Measurements from ENCODE around the gene MILR1.
"Not testable (repeated sequence)": the region's sequence is repeated elsewhere in the genome, so short reads cannot be mapped to it uniquely, and the experiment has no call there.

The MILR1 gene

GRCh38 chr17:64472564-64472963 is 23.6 kb downstream of the MILR1 start:
- no peak for DNase-seq

DNA sequence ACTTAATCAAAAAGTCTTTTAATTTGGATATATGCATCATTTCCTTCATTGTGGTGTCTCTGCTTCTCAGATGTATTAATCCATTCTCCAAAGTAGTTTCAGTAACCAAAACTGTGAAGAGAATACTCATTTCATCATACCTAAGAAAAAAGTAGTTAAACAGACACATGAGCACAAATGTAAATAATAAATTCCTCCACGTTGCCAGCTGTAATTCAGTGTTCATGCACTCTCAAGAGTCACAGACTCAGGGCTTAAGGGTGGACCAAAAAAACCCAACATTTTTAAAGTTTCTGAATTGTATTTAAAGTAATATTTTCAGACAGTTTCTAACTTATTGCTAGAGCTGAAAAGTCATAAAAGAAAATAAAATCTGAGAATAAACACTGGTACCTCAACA is 28.9 kb downstream of the MILR1 start:
- no peak for DNase-seq

DNA sequence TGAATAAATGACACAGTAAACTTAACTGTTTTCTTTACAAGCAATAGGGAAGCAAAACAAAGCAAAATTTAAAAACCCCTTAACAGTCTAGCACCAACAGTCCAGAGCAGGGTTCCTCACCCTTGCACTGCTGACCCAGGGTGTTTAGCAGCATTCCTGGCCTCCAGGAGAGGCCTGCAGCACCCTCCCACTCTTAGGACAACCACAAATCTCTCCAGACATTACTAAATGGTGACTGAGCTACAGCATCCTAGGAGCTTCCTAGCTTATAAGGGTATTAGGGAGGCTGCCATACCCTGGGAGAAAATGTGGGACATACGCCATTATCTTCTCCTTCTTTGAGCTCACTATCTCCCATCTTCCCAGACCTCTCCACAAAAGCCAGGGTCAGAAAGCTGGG is 32.0 kb downstream of the MILR1 start:
- DNase-seq: no peak

- no peak for DNase-seq
Observed at GRCh38 chr17:64484380-64484779, 35.5 kb downstream of the MILR1 start.

DNA sequence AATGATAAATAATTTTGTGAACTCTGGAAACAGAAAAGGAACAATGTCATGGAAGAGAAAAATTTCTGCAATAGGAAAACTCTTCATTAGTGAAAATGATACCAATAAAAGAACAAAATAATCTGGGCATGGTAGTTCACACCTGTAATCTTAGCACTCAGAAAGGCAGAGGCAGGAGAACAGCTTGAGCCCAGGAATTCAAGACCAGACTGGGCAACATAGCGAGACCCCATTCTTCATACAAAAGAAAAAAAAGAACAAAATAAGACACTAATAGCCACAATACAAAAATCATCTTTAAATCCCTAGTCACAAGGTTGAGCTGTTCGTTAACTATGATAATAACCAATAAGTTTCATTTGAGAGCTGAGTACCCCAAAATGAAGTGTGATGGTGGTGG is 39.4 kb downstream of the MILR1 start:
- no peak for DNase-seq

GRCh38 chr17:64491034-64491860 is 42.3 kb downstream of the MILR1 start:
- DNase-seq: no peak

DNA sequence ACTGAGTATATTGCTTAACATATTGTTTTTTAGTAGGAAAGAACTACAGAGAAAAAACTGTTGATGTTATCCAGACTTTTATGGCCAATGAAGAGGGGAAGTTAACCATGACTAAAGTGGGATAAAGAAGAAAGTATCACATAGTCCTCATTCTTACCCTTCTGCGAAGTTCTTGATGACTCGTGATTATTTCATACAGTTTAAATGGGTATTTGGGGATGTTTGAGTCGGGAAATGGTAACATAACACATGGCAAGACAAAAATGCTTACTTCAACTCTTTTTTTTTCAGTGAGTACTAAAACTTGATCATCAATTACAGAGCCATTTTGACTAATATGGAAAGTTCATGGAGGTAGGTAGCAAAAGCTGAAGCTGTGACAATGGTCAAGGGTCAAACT is 43.1 kb downstream of the MILR1 start:
- no peak for DNase-seq

DNA sequence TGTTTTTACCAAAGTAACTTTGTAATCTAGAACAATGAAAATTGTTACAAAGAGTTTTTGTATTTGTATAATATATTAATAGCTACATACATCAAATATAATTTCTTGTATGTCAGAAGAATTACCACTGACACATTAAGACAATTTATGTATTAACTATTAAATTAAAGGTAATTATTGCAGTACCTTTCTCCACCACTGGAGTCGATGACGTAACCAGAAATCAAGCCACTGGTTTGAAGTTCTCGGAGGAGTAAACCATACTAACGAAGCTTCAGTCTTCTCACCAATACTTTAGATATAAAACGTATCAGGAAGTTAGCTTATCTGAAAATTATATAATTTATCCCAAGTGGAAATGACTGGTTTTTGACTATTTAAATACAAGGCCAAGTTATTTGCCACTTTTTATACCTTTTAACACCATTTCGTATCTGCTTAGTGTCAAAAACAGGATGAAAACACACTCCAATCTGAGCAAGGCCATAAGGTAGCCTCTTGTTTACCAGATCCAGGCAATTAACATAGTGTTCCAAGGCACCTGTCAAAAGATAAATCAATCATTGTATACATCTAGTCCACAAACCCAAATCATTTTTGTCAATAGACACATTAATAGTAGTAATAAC is 43.7 kb downstream of the MILR1 start:
- DNase-seq: no peak

- no peak for DNase-seq
Observed at GRCh38 chr17:64494121-64494520, 45.2 kb downstream of the MILR1 start.

- not testable (repeated sequence) for DNase-seq
Observed at GRCh38 chr17:64495300-64495699, 46.4 kb downstream of the MILR1 start.

DNA sequence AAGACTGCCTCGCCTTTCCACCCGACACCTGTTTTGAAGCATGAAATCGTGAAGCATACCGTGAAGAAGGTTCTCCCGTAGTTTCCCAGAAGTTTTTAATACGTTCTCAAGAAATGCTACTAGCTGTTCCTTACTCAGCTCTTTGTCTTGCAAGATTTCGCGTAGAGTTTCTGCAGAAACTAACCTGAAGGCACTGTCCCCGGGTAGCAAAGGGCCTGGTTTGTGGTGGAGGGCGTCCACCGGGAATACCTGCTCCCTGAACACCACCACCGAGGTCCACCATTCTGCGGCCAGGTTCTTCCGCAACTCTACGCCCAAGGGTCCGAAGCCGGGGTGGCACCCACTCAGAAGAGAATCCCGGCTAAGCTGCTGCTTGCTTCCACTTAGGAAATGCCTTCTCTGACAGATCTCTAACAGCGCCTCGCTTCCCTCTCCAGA is 47.5 kb downstream of the MILR1 start:
- no peak for DNase-seq

GRCh38 chr17:64496786-64497564 is 48.1 kb downstream of the MILR1 start, which contains the start of gene POLG2:
TSS of gene POLG2 (minus strand) at chr17:64497054. CDS start at chr17:64496968, 86 bp downstream.
- no peak for DNase-seq

GRCh38 chr17:64497565-64498035 is 48.7 kb downstream of the MILR1 start:
- no peak for DNase-seq

- DNase-seq: no peak
Observed at GRCh38 chr17:64498308-64499203, 49.6 kb downstream of the MILR1 start.

DNA sequence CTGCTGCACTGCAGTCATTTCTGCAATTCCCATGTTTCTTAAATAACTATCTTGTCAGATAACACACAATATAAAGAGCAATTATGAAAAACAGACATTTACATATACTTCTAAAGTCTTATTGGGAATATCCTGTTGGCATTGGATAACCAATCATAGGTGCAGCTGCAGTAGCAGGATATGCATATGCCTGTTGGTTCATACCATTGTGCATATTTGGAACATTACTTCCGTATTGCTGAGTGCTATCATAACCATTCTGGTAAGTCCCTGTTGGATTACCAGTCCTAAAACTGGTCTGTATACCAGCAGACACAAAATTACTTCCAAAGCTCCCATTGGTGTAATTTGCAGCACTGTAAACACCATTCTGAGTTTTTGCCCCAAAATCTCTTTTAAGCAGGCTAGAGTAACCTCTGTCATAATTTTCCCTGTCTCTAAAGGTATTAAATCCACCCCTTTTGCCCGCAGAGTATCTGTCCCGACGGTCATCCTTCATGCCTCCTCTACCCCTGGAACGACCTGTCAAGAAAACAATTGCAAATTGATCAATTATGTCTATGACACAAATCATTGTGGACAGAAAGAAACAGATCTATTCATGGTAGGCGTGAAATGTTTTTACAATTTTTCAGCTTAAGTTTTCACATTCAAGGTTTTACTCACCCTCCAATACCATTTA is 51.0 kb downstream of the MILR1 start:
- no peak for DNase-seq

- no peak for DNase-seq
Observed at GRCh38 chr17:64500487-64500859, 51.6 kb downstream of the MILR1 start.

DNA sequence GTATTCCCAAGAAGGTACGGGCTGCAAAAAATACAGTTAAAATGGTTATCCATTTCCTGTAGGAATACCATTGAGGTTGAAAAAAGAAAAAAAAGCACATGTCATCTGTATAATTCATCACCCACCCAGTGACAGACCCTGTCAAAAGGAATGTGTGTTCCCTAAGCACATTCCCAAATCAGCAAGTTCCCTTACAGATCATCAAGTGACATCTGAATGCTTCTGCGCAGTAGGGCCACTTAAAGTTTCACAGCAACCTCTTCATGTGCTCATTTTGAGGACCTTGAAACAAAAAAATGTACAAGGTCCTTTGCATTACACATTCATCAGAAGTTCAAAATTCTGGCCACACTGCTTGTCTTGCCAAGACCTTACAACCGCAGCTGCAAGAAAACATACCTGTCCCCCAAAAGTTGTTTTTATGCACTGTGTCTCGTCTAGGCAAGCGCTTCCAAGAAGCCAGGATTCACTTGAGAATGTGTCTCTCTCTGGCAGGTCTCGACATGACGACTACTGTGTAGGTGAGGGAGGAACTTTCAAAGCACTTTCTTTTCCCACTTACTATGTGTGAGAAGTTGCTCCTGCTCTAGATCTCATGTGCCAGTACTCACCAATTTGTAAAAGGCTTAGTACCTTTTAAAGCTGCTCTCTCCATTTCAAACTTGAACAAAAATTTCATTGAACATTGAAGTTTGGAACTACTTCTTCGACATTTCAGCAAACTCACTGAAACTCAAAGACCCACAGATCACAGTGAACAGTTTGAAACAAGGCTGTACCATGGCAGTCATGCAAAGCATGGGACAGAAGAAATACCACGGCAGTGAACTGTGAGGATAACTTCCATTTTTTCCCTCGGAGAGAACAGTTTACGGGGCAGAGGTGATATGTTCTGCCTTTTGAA is 52.2 kb downstream of the MILR1 start:
- no peak for DNase-seq

DNA sequence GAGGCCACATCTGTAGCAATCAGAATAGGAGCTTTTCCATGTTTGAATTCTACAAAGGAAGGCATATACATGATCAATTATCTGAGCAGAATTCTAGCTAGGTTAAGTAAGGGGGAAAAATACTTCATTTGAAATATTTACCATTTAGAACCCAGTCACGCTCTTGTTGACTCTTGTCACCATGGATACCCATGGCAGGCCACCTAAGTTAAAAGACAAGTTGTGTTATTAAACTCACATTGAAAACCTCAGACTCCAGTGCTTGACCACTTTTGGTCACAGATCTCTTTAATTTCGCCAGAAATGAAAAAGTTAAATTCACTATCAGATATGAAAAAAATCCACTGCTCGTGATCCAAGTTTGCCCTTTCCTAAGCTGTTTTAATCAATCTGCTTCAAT is 53.1 kb downstream of the MILR1 start:
- no peak for DNase-seq

GRCh38 chr17:64502809-64503208 is 53.9 kb downstream of the MILR1 start:
- DNase-seq: no peak

- no peak for DNase-seq
Observed at GRCh38 chr17:64503341-64503740, 54.4 kb downstream of the MILR1 start.
